Endodermal cell (in vitro differentiated cells): ENCODE results near the gene TOB1. TPM values are rescaled to one million over a fixed set of nuclear protein-coding genes. Genes with fewer than 3 reads are reported as not detected.

Experiments used
- DNase-seq: peaks from one replicate; pipeline ENCODE4 v3.0.0-alpha.2; 2017
- H3K27ac ChIP-seq: 2 replicates; pipeline ENCODE4 v1.5.1; 2013; ENCODE audit warnings: mild to moderate bottlenecking, low read depth, low read length, moderate library complexity
- H3K27me3 ChIP-seq: 2 replicates; pipeline ENCODE4 v1.6.1; 2013; ENCODE audit warnings: mild to moderate bottlenecking, low read length, moderate library complexity; ENCODE audit not compliant: insufficient read depth, control insufficient read depth, poor library complexity, severe bottlenecking
- H3K36me3 ChIP-seq: 2 replicates; pipeline ENCODE4 v1.7.0; 2013; ENCODE audit warnings: mild to moderate bottlenecking, low read length, moderate library complexity; ENCODE audit not compliant: control insufficient read depth, insufficient read depth
- H3K4me1 ChIP-seq: one replicate; pipeline ENCODE4 v1.7.0; 2013; ENCODE audit warnings: low read length; ENCODE audit not compliant: control insufficient read depth, insufficient read depth
- H3K4me3 ChIP-seq: 2 replicates; pipeline ENCODE4 v1.5.1; 2013; ENCODE audit warnings: mild to moderate bottlenecking, low read length, moderate library complexity
- H3K9ac ChIP-seq: 2 replicates; pipeline ENCODE4 v1.6.1; 2013; ENCODE audit warnings: mild to moderate bottlenecking, low read length, moderate library complexity; ENCODE audit not compliant: poor library complexity, severe bottlenecking; ENCODE audit errors: extremely low read depth
- H3K9me3 ChIP-seq: 2 replicates; pipeline ENCODE4 v1.6.1; 2013; ENCODE audit warnings: mild to moderate bottlenecking, low read length, moderate library complexity; ENCODE audit not compliant: control insufficient read depth
- H3K27ac Mint-ChIP-seq: 2 replicates; pipeline ENCODE4 v1.8.0; 2020; ENCODE audit warnings: mixed read lengths
- H3K27me3 Mint-ChIP-seq: 2 replicates; pipeline ENCODE4 v1.8.0; 2021; ENCODE audit warnings: mild to moderate bottlenecking, mixed read lengths; ENCODE audit not compliant: insufficient read depth
- H3K36me3 Mint-ChIP-seq: 2 replicates; pipeline ENCODE4 v1.8.0; 2020; ENCODE audit warnings: low read depth, mixed read lengths
- H3K4me1 Mint-ChIP-seq: 2 replicates; pipeline ENCODE4 v1.8.0; 2020; ENCODE audit warnings: mixed read lengths
- H3K4me3 Mint-ChIP-seq: 2 replicates; pipeline ENCODE4 v1.8.0; 2020; ENCODE audit warnings: mild to moderate bottlenecking, moderate library complexity, mixed read lengths
- H3K9me3 Mint-ChIP-seq: 2 replicates; pipeline ENCODE4 v1.8.0; 2020; ENCODE audit warnings: mild to moderate bottlenecking, mixed read lengths
- WGBS, 2 experiments: methylation state at CpG; one replicate each; pipeline versions ENCODE4 v1.1.5 to v1.1.7; 2013; ENCODE audit warnings: missing lambda C conversion rate in 2 of 2, mixed read lengths in 1 of 2; ENCODE audit not compliant: insufficient coverage in 1 of 2, insufficient read length in 1 of 2; 5-methylcytosine and 5-hydroxymethylcytosine counted together
- total RNA-seq, 2 donors: library from RNA; stranded (reverse); fragmentation: NEBNext Ultra II Directional in 1 of 2; extraction: Animal tissue kit (Norgen Biotek cat#: 25700) in 1 of 2; gene quantifications; 2 replicates in 1 of 2; 3 replicates in 1 of 2; pipeline ENCODE4 v1.2.1, GENCODE V29; 2021
- TF ChIP-seq, protein P1 (sequence below): fragments of 200-600 bp; sonication (generic); conservative IDR thresholded peaks from 2 replicates; pipeline ENCODE4 v1.5.0; 2021; ENCODE audit warnings: antibody characterized with exemption, mild to moderate bottlenecking

TOB1 gene
- total RNA-seq, 2 donors from 2014 or later: 35.5 to 36.3 TPM

DNA sequence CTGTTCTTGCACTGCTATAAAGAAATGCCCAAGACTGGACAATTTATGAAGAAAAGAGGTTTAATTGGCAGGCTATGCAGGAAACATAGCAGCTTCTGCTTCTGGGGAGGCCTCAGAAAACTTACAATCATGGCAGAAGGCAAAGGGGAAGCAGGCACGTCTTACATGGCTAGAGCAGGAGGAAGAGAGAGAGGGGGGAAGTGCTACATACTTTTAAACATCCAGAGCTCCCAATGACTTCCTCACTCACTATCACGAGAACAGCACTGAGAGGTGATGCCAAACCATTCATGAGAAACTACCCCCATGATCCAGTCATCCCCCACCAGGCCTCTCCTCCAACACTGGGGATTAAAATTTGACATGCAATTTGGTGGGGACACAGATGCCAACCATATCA, 17.4 kb downstream of the TOB1 start:
- no peaks in the 10 kb centered on the region for H3K27me3 Mint-ChIP-seq
- peak; percentile 14 for DNase-seq
- no peaks in the 10 kb centered on the region for H3K9me3 Mint-ChIP-seq
- no peaks in the 10 kb centered on the region for H3K36me3 Mint-ChIP-seq
- no peak overlapping the region for H3K27ac ChIP-seq
- H3K9ac ChIP-seq: no peak overlapping the region
- no peak overlapping the region for H3K4me3 Mint-ChIP-seq
- H3K4me3 ChIP-seq: no peak overlapping the region
- H3K4me1 Mint-ChIP-seq: peaks cover 14% of the 10 kb centered on the region
- 59% methylated on average over 2 of the region's 2 CpGs; no CpG with 5 or more reads in 1 of the 2 experiments for whole genome bisulfite sequencing, 2 experiments
- no peaks in the 10 kb centered on the region for H3K4me1 ChIP-seq
- TF ChIP-seq, protein P1, sequence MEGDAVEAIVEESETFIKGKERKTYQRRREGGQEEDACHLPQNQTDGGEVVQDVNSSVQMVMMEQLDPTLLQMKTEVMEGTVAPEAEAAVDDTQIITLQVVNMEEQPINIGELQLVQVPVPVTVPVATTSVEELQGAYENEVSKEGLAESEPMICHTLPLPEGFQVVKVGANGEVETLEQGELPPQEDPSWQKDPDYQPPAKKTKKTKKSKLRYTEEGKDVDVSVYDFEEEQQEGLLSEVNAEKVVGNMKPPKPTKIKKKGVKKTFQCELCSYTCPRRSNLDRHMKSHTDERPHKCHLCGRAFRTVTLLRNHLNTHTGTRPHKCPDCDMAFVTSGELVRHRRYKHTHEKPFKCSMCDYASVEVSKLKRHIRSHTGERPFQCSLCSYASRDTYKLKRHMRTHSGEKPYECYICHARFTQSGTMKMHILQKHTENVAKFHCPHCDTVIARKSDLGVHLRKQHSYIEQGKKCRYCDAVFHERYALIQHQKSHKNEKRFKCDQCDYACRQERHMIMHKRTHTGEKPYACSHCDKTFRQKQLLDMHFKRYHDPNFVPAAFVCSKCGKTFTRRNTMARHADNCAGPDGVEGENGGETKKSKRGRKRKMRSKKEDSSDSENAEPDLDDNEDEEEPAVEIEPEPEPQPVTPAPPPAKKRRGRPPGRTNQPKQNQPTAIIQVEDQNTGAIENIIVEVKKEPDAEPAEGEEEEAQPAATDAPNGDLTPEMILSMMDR: no peak
- no peak overlapping the region for H3K27ac Mint-ChIP-seq
- H3K27me3 ChIP-seq: no peaks in the 10 kb centered on the region
- no peaks in the 10 kb centered on the region for H3K36me3 ChIP-seq
- H3K9me3 ChIP-seq: no peaks in the 10 kb centered on the region

DNA sequence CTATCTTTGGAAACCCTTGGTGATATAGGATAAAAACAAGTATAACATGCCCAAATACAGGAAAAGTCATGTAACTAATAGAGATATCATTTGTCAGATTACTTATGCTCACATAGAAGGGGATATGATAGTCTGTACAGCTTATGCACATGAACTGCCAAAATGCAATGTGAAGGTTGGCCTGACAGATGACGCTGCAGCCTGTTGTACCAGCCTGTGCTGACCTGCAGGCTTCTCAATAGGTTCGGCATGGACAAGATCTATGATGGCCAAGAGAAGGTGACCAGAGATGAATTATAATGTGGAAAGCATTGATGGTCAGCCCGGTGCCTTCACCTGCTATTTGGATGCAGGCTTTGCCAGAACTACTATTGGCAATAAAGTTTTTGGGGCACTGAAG, 18.1 kb downstream of the TOB1 start:
- Histone ChIP-seq H3K27ac (no peak overlapping the region), H3K9me3 (no peaks in the 10 kb centered on the region), H3K4me1 (no peaks in the 10 kb centered on the region), H3K36me3 (no peaks in the 10 kb centered on the region), H3K4me3 (no peak overlapping the region), H3K27me3 (no peaks in the 10 kb centered on the region), H3K9ac (no peak overlapping the region)
- H3K4me3 Mint-ChIP-seq: no peak overlapping the region
- no peaks in the 10 kb centered on the region for H3K36me3 Mint-ChIP-seq
- no peaks in the 10 kb centered on the region for H3K9me3 Mint-ChIP-seq
- H3K27ac Mint-ChIP-seq: no peak overlapping the region
- 91 to 100% methylated on average over 2 to 3 of the region's 3 CpGs for WGBS, 2 experiments
- H3K4me1 Mint-ChIP-seq: peaks cover 8% of the 10 kb centered on the region
- H3K27me3 Mint-ChIP-seq: no peaks in the 10 kb centered on the region
- DNase-seq: peak; percentile 30
- TF ChIP-seq, protein P1: no peak

DNA sequence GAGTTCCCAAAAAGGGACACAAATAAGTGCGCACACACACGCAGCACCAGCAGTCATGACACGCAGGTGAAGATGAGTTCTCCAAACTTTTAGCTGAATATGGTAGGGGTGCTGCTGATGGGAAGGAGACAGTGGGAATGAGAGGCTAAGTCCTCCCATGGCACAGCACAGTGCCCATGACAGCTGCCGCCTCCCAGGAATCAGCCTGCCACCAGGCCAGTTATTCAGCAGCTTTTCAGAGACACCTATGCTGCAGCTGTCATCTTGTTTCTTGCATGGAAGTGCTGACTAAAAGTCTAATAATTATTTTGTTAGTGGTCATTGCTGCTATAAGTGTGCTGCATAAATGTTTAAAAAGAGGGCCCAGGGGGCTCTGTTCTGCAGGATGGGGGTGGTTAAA, 18.6 kb downstream of the TOB1 start:
- no peak overlapping the region for H3K27ac ChIP-seq
- Mint-ChIP-seq H3K27me3 (no peaks in the 10 kb centered on the region), H3K27ac (no peak overlapping the region), H3K36me3 (no peaks in the 10 kb centered on the region), H3K9me3 (no peaks in the 10 kb centered on the region), H3K4me3 (no peak overlapping the region), H3K4me1 (peaks cover 3% of the 10 kb centered on the region)
- no peak overlapping the region for H3K4me3 ChIP-seq
- no peaks in the 10 kb centered on the region for H3K9me3 ChIP-seq
- no peaks in the 10 kb centered on the region for H3K27me3 ChIP-seq
- TF ChIP-seq, protein P1: no peak
- peak; percentile 34 for DNase-seq
- H3K36me3 ChIP-seq: no peaks in the 10 kb centered on the region
- H3K9ac ChIP-seq: no peak overlapping the region
- H3K4me1 ChIP-seq: no peaks in the 10 kb centered on the region
- 99 to 100% methylated on average over 3 to 4 of the region's 4 CpGs for WGBS, 2 experiments
